ENCODE data around the gene FHDC1. TPM values are rescaled to one million over a fixed set of nuclear protein-coding genes. Genes with fewer than 3 reads are reported as not detected.
A peak's percentile ranks its signal among the peaks of the same experiment; 100 is the strongest.

Gene FHDC1
- total RNA-seq, 1 donor from 2014 or later: 22.3 TPM

- Mint-ChIP-seq H3K36me3 (ENCODE audit: unreplicated experiment) (peaks cover 45% of the 10 kb centered on the region), H3K4me1 (ENCODE audit: unreplicated experiment) (peaks cover 64% of the 10 kb centered on the region), H3K9me3 (ENCODE audit: unreplicated experiment) (no peaks in the 10 kb centered on the region), H3K4me3 (ENCODE audit: unreplicated experiment) (no peak overlapping the region), H3K27me3 (ENCODE audit: unreplicated experiment) (no peaks in the 10 kb centered on the region), H3K27ac (ENCODE audit: unreplicated experiment) (peak overlapping the region; percentile 93)
- DNase-seq (ENCODE audit: extremely low spot score, unreplicated experiment): no peak
- TF ChIP-seq CTCF (IDR thresholded peaks at IDR 0.05): no peak
Observed at GRCh38 chr4:152967907-152968306, 31.8 kb downstream of the FHDC1 start.

- peaks cover 48% of the 10 kb centered on the region for H3K36me3 Mint-ChIP-seq (ENCODE audit: unreplicated experiment)
- H3K4me1 Mint-ChIP-seq (ENCODE audit: unreplicated experiment): peaks cover 65% of the 10 kb centered on the region
- no peaks in the 10 kb centered on the region for H3K9me3 Mint-ChIP-seq (ENCODE audit: unreplicated experiment)
- TF ChIP-seq CTCF (IDR thresholded peaks at IDR 0.05): no peak
- peak overlapping the region; percentile 22 for H3K4me3 Mint-ChIP-seq (ENCODE audit: unreplicated experiment)
- no peak for DNase-seq (ENCODE audit: extremely low spot score, unreplicated experiment)
- H3K27me3 Mint-ChIP-seq (ENCODE audit: unreplicated experiment): no peaks in the 10 kb centered on the region
- peak overlapping the region; percentile 93 for H3K27ac Mint-ChIP-seq (ENCODE audit: unreplicated experiment)
Observed at GRCh38 chr4:152968806-152969394, 32.8 kb downstream of the FHDC1 start.

- no peak for DNase-seq (ENCODE audit: extremely low spot score, unreplicated experiment)
- peak overlapping the region; percentile 23 for H3K4me3 Mint-ChIP-seq (ENCODE audit: unreplicated experiment)
Observed at GRCh38 chr4:152970102-152970820, 34.1 kb downstream of the FHDC1 start.

GRCh38 chr4:152971053-152971452 is 34.9 kb downstream of the FHDC1 start:
- no peaks in the 10 kb centered on the region for H3K9me3 Mint-ChIP-seq (ENCODE audit: unreplicated experiment)
- no peaks in the 10 kb centered on the region for H3K27me3 Mint-ChIP-seq (ENCODE audit: unreplicated experiment)
- H3K27ac Mint-ChIP-seq (ENCODE audit: unreplicated experiment): peak overlapping the region; percentile 93
- no peak for TF ChIP-seq CTCF (IDR thresholded peaks at IDR 0.05)
- peaks cover 65% of the 10 kb centered on the region for H3K4me1 Mint-ChIP-seq (ENCODE audit: unreplicated experiment)
- DNase-seq (ENCODE audit: extremely low spot score, unreplicated experiment): no peak
- H3K36me3 Mint-ChIP-seq (ENCODE audit: unreplicated experiment): peaks cover 45% of the 10 kb centered on the region
- no peak overlapping the region for H3K4me3 Mint-ChIP-seq (ENCODE audit: unreplicated experiment)

More at GRCh38 chr4:152970102-152970820, 34.1 kb downstream of the FHDC1 start:
- Mint-ChIP-seq H3K27ac (ENCODE audit: unreplicated experiment) (peak overlapping the region; percentile 93), H3K36me3 (ENCODE audit: unreplicated experiment) (peaks cover 45% of the 10 kb centered on the region), H3K4me1 (ENCODE audit: unreplicated experiment) (peaks cover 65% of the 10 kb centered on the region), H3K9me3 (ENCODE audit: unreplicated experiment) (no peaks in the 10 kb centered on the region), H3K27me3 (ENCODE audit: unreplicated experiment) (no peaks in the 10 kb centered on the region)
- TF ChIP-seq CTCF (IDR thresholded peaks at IDR 0.05): no peak

- peak overlapping the region; percentile 38 for H3K4me3 Mint-ChIP-seq (ENCODE audit: unreplicated experiment)
- no peak for TF ChIP-seq CTCF (IDR thresholded peaks at IDR 0.05)
- peaks cover 58% of the 10 kb centered on the region for H3K4me1 Mint-ChIP-seq (ENCODE audit: unreplicated experiment)
- no peaks in the 10 kb centered on the region for H3K27me3 Mint-ChIP-seq (ENCODE audit: unreplicated experiment)
- H3K9me3 Mint-ChIP-seq (ENCODE audit: unreplicated experiment): no peaks in the 10 kb centered on the region
- DNase-seq (ENCODE audit: extremely low spot score, unreplicated experiment): no peak
- H3K36me3 Mint-ChIP-seq (ENCODE audit: unreplicated experiment): peaks cover 48% of the 10 kb centered on the region
- H3K27ac Mint-ChIP-seq (ENCODE audit: unreplicated experiment): peak overlapping the region; percentile 93
Observed at GRCh38 chr4:152972821-152973628, 36.9 kb downstream of the FHDC1 start.

All from osteocyte (in vitro differentiated cells).